ENCODE results near the gene ZAP70.
"Not testable (repeated sequence)": the region's sequence is repeated elsewhere in the genome, so short reads cannot be mapped to it uniquely, and the experiment has no call there.

The ZAP70 gene

DNA sequence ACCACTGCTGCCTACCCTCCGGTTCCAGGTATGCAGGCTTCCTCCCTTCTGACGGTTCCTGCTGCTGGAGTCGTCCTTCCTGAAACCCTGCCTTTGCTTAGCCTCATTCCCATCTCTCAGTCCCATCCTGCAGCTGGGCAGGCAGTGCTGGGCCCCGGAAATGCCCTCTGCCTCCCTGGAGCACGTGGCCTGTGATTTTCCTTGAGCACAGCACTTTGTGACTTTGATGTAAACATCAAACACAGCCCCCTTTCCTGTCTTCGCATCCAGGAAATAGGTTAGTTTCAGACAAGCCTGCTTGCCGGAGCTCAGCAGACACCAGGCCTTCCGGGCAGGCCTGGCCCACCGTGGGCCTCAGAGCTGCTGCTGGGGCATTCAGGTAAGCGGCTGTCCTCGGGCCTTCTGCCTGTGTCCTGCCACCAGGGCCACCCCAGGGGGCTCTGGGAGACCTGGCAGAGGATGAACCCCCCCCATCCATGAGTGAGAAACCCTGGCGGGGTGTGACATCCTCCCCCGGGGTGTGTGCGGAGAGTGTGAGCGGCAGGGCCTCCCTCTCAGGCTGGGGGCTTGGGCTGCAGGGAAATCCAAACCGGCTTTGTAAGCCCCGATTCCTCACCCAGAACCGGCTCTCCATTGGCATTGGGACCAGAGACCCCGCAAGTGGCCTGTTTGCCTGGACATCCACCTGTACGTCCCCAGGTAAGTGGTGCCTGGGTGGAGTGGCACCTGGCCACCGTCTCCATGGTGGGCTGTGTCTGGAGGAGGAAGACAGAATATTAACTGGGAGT is at the start of gene ZAP70:
ZAP70 (plus strand) TSS at position 281 of the 788 bp plus-strand sequence. CDS start 10,461 bp downstream, outside the sequence.
- DNase-seq (ENCODE audit: low read depth in 2 of 2), result peak; percentile 34 to 40

DNA sequence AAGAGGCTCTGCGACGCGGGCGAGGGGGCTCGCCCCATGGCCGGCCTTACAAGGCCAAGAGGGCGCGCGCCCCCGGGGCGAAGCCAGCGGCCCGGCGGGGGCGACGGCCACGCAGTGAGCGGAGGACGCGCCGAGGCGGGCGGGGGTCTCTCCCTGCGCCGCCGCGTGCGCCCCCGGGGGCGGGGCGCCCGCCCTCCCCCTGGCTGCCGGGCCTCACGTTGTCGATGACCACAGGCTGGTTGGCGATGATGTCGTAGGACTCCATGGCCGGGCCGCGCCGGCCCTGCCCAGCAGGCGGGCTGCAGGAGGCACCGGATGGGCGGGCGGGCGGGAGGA is 49.8 kb upstream of the ZAP70 start:
- DNase-seq (ENCODE audit: low read depth in 2 of 2), result no peak

DNA sequence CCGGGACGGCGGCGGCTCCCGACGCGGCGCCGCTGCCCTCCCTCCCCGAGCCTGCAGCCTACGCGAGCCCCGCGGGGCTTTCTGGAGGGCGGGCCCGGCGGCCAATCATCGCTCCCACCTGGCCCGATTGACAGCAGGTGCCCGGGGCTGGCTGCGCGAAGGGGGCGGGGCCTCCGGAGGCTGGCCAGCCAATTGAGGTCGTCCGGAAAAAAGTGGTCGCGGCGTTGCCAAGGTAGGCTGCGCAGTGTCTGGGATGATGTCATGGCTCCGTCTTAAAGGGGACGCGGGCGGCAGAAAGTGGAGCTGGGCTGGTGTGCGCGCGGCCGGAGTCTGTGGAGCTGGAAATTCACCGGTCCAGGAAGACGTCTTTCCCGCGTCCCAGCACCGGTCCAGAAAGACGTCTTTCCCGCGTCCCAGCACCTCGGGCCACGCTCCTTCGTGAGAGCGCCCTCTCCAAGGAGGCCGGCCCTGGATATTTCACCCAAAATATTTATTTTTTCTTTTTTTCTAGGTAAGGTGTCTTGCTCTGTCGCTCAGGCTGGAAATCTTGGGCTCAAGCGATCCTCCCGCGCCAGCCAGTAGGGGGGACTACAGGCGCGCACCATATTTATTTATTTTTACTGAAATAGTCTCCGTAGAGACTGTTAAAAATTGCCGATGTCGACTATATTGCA is 49.3 kb upstream of the ZAP70 start, which contains the start of gene ACTR1B:
ACTR1B (minus strand) TSS at position 83 of the 674 bp plus-strand sequence. CDS start 154 bp downstream, outside the sequence.
- DNase-seq (ENCODE audit: low read depth in 2 of 2), result peak; percentile 93 to 96

DNA sequence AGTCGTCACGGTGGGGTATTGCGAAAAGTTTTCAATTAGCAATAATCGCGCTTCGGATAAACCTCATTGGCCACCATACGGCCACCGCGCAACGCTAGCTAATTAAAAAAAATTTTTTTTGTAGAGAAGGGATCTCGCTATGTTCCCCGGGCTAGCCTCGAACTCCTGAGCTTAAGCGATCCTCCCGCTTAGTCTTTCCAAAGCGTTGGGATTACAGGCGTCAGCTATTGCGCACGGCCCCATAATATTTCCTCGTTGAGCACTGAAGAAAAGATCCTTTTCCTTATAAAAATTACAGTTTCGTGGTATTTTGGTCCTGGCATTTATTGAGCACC is 48.8 kb upstream of the ZAP70 start:
- no peak for DNase-seq (ENCODE audit: low read depth in 2 of 2)

DNA sequence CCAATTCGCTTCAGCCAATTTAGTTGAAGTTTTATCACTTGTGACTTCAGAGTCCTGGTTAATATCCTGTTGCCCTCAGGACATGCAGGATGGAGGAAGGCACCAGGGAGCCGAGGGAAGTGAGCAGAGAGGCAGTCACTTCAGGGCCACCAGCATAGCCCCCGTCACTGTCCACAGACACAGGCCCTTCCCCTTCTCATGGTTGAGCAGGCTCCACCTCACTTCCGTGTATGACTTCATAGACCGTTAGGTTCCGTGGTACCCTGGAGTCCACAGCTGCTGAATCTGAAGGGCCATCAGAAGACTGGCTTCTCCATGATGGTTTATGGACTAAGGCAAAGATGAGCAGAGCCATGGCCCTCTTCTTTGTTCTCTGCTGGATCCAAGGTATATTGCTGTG is 43.9 kb upstream of the ZAP70 start, which contains the start of gene C2orf92:
C2orf92 (plus strand) TSS at position 266 of the 400 bp plus-strand sequence; CDS start at position 342, 76 bp downstream.
- DNase-seq (ENCODE audit: low read depth in 2 of 2), result no peak

DNA sequence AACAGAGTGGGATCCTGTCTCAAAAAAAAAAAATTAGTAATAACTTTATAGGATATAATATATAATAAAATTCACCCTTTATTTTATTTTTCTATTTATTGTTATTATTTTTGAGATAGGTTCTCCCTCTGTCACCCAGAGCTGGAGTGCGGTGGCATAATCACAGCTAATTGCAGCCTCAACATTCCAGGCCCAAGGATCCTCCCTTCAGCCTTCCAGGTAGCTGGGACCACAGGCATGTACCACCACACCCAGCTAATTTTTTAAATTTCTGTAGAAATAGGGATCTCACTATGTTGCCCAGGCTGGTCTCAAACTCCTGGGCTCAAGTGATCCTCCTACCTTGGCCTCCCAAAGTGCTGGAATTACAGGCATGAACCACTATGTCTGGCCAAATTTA is 42.9 kb upstream of the ZAP70 start:
- no peak for DNase-seq (ENCODE audit: low read depth in 2 of 2)

DNA sequence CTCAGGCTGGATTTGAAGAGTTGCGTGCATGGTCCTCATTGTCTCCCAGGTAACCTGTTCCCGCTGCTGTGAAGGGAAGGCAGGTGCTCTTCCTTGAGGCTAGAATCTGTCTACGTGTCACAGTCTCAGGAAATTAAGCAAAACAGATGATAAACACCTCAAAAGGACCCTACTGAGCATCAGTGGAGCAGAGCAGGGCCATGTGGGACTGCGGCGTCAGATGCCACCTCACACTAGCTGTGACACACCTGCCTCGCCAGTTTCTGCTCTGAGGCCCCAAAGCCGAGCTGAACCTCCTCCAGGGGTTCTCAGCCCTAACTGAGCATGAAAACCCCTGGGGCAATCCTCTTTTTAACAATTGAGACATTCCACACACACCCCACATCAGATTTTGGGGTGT is 41.9 kb upstream of the ZAP70 start:
- no peak for DNase-seq (ENCODE audit: low read depth in 2 of 2)

DNA sequence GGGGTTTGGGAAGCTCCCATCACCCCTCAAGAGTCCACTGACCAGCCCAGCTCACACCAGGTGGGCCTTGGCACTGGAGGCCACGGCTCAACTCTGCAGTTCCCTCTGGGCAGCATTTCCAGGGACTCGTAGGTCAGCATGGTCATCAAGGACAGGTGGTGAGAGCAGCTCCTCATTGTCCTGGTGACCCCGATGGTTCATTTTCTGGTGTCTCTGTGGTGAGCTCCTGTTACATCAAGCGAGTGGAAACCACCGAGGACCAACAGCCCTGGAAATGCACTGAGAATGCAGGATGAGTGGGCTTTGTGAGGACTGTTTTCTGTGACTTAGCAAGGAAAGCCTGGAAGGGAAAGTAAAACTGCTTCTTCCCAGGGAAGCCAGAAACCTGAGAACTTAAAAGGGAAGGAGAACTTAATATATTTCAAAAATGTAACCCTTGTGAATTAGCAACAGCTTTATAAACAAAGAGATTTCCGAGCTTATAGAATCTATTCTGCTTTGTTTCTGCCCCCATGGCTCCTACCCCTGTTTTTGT is 40.7 kb upstream of the ZAP70 start:
- DNase-seq (ENCODE audit: low read depth in 2 of 2), result not testable (repeated sequence)

DNA sequence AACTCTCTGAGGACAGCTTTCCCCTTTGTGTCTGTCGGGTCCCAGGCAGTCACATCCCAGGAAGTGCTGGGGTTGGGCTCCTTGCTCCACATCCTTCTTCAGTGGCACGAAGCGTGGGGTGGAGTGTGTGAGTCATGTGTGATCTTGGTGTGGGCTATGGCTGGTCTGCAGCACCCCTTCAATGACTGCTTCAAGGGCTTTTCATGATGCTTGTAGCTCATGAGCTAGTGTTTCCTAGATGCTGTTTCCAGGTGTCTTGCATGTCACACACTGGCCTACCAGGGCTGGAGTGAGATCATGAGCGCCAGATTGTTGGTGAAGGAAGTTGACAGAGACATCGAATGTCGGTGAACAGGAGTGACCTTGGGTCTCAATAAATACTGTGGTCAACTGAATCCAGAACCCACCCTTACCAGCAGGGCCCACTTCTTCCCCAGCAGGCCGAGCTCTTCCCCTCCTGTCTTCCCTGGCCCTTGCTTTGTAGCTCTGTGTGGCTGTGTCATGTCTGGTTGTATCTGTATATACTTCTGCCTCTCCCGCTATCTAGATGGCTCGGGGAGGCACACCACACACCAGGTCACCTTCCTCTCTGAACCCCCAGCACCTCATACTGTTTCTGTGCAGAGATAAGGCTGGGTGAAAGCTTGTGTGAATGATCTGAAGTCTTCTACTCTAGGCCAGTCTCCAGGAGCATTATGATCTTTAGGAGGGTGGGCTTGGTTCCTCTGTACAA is 40.0 kb upstream of the ZAP70 start:
- no peak for DNase-seq (ENCODE audit: low read depth in 2 of 2)

DNA sequence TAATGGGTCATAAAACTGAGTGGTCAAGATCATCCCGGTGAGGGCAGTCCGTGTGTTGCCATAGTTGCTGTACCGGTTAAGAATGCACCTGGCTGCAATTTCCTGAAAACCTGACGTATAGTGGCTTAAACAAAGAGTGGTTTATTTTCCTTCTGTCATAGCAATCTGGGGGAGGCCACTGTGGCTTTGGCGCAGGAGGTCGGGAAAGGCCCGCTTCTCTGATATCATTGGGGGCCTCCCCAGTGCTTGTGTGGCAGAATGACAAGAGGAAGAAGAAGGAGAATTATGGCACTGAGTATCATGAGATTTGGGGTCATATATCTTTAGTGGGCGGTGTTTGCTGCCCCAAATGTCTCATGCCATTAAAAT is 39.5 kb upstream of the ZAP70 start:
- DNase-seq (ENCODE audit: low read depth in 2 of 2), result no peak

DNA sequence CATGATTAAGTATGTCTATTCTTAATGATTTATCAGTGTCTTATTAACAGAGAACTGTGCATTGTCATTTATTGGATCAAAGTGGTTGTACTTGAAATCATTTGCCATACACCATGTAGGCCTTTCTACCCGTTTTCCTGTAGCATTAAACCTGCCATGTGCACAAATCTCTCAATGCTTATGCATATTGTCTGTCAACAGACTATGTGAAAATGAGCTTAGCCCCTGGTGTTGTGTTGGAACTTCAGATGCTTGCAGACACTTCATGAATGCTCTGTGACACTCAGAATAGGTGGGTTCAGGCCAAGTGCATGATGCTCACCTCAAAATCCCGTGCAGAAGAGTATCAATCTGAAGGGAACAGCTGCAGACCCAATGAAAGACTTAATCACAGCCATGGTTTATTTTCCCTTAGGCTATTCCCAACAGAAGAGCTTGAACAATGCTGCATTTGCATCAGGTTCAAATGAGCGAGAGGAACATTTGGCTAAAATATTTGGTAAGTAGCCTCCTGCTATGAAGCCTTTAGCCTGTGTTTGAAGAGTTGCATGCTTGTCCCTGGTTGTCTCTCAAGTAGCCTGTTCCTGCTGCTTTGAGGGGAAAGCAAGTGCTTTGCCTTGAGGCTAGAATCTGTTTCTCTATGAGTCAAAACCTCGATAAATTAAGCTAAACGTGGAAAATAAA is 37.8 kb upstream of the ZAP70 start:
- no peak for DNase-seq (ENCODE audit: low read depth in 2 of 2)

DNA sequence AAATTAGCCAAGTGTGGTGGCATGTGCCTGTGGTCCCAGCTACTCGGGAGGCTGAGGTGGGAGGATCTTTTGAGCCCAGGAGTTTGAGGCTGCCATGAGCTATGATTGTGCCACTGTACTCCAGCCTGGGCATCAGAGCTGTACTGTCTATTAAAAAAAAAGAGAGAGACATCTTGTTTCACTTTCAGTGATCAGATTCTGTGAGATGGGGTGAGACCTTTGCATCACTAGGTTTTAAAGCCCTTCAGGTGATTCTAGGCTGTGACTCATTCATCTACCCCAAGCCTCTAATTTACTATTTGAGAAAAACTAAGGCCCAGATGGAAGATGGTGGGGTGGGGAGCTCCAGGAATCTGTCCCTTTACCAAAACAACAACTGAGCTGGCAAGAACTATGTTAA is 36.8 kb upstream of the ZAP70 start:
- DNase-seq (ENCODE audit: low read depth in 2 of 2), result no peak

DNA sequence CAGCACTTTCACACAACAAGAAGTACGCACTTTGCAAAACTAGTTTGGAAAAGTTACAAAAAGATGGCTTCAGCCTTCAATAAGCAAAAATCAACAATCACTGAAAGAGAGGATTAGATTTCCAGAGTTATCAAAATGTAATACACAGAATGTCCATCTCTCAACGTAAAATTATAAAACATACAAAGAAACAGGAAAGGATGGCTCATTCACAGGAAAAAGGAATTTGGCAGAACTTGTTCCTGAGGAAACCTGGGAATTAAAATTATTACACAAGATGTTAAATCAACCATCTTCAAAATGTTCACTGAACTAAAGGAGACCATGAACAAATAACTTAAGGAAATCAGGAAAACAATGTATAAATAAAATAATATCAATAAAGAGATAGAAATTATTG is 35.9 kb upstream of the ZAP70 start:
- no peak for DNase-seq (ENCODE audit: low read depth in 2 of 2)

DNA sequence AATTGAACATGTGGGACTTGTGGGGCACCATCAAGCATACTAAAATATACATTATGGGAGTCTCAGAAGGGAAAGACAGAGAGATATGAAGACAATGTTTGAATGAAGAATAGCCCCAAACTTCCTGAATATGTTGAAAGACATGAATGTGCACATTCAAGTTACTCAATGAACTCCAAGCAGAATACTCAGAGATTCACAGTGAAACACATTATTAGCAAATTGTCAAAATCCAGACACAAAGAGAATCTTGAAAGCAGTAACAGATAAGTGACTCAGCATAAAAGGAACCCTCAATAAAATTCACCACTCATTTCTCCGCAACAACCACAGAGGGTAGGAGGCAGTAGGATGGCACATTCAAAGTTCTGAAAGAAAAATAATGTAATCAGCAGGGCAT is 35.1 kb upstream of the ZAP70 start:
- DNase-seq (ENCODE audit: low read depth in 2 of 2), result no peak

DNA sequence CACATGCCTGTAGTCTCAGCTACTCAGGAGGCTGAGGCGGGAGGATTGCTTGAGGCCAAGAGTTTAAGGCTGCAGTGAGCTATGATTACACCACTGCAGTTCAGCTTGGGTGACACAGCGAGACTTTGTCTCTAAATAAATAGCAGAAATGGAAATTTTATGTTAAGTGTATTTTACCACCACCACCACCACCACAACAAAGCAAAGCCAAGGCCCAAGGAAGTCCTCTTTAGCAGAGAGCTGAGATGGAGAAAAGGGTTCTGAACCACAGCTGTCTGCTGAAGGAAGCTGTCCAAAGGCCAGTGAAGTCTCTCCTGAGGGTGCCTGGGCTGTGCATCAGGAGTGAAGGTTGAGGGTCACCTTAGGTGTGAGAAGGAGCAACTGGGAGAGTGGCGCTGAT is 26.1 kb upstream of the ZAP70 start:
- DNase-seq (ENCODE audit: low read depth in 2 of 2), result not testable (repeated sequence)

DNA sequence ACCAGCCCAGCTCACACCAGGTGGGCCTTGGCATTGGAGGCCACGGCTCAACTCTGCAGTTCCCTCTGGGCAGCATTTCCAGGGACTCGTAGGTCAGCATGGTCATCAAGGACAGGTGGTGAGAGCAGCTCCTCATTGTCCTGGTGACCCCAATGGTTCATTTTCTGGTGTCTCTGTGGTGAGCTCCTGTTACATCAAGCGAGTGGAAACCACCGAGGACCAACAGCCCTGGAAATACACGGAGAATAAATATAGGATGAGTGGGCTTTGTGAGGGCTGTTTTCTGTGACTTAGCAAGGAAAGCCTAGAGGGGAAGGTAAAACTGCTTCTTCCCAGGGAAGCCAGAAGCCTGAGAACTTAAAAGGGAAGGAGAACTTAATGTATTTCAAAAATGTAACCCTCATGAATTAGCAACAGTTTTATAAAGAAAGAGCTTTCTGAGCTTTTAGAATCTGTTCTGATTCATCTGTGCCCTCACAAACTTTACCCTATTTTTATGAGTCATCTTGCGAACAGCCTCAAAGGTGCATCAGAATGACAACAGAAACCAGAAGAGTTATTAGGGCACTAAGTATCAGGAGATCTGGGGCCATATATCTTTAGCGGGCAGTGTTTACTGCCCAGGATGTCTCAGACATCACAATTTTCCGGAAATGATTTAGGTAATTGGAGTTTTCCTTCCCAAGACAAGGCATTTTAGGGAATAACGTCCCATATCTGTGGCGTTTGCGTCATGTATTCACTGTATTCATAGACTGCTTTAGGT is 25.1 kb upstream of the ZAP70 start:
- DNase-seq (ENCODE audit: low read depth in 2 of 2), result no peak

DNA sequence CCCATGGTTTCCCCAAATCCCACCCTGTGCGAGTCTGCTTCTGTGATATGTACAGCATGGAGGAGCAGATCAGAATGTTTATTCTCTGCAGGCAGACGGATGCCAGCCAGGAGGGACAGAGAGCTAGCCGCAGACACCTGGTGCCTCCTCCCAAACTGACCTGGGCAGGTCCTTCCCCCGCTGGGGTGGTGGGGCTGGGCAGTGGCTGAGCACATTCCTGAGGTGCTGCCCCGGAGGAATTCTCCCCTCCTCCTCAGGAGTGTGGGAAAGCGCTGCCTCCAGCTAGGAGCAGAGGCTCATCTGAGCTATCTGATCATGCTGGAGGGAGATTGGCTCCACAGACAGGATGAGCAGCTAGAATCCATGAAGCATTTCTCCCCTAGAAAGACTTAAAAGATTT is 22.2 kb upstream of the ZAP70 start:
- DNase-seq (ENCODE audit: low read depth in 2 of 2), result no peak

DNA sequence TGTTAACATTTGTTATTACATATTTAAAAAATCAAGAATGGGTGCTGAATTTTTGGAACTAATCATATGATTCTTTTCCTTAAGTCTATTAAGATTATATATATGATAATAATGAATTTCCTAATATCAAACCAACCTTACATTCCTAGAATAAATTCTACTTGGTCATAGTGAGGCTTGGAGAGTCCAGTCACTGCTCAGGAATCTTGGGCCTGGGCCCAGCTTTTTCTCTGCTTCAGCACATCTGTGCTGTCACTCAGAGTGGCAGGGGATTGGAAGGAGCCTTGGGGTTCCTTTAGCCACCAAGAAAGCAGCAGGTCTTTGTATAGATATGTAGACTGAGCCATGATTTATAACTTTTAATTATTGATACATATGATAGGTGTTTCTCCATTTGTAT is 19.9 kb upstream of the ZAP70 start:
- no peak for DNase-seq (ENCODE audit: low read depth in 2 of 2)

DNA sequence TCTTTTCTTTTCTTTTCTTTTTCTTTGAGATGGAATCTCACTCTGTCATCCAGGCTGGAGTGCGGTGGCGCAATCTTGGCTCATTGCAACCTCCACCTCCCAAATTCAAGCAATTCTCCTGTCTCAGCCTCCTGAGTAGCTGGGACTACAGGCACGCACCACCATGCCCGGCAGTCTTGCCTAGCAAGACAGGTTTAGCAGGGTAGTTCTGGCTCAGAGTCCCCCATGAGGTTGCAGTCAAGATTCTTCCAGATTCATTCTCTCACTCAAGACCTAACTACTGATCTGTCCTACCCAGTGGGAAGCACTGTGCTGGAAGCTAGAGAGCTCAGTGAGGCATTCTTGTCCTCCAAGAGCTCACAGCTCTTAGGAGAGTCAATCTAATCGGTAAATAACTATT is 17.6 kb upstream of the ZAP70 start:
- no peak for DNase-seq (ENCODE audit: low read depth in 2 of 2)

DNA sequence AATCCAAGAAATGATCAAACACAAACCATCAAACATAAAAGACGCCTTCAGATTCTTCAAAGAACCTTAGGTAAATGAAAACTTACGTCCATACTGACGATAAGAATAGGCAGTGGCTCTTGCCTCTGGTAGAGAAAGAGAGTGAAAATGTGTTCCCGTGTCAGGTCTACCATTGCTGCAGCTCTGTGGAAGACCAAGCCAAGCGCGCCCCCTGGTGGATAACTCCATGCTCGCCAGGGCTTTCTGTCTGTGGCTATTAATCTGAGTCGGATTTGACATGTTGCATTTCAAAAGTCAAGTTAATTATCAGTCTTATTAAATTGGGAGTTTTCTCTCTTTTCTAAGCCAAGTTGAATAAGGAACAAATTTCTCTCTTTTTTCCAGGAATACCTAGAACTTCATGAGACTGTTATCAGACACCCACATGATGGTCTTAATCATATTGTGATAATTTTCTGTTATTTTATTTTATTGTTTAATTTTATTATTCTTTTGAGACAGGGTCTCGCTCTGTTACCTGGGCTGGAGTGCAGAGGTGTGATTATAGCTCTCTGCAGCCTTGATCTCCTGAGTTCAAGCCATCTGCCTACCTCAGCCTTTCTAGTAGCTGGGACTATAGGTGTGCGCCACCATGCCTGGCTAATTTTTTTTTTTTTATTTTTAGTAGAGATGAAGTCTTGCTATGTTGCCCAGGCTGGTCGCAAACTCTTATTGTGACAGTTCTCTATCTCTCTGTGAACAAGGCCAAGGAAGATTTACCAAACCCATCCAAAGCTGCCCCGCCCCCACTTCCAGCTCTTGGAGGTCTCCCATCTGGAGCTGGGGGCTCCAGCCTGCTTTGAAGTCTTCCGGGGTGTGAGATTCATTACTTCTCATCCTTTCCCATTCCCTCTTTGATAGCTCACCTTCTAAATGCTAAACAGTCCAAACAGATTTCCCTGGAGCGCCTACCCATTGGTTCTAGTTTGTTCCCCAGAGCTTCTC is 15.8 kb upstream of the ZAP70 start:
- DNase-seq (ENCODE audit: low read depth in 2 of 2), result peak; percentile 94 to 95
